Measurements from ENCODE around the gene ZMYM2. TPM values are rescaled to one million over a fixed set of nuclear protein-coding genes. Genes with fewer than 3 reads are reported as not detected.

ZMYM2 gene
- total RNA-seq, 1 experiment from 2014 or later = 91.1 TPM

DNA sequence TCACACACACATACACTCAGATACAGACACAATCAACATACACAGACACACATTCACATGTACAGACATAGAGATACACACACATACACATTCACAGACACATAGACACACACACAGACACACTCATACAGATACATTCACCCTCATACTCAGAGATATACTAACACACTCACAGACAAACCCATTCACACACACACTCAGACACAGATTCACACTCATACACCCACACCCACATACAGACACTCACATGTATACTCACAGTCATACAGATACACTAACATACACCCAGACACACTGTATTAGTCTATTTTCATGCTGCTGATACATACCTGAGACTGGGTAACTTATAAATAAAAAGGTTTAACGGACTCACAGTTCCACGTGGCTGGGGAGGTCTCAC is 171.5 kb downstream of the ZMYM2 start:
- no peak for DNase-seq
- Mint-ChIP-seq H3K4me3 (ENCODE audit: unreplicated experiment) (no peak overlapping the region), H3K36me3 (ENCODE audit: insufficient read depth, unreplicated experiment) (no peaks in the 10 kb centered on the region), H3K27ac (ENCODE audit: unreplicated experiment) (no peak overlapping the region), H3K4me1 (ENCODE audit: low read depth, unreplicated experiment) (no peaks in the 10 kb centered on the region), H3K27me3 (ENCODE audit: insufficient read depth, unreplicated experiment) (no peaks in the 10 kb centered on the region), H3K9me3 (ENCODE audit: unreplicated experiment) (no peaks in the 10 kb centered on the region)
- CTCF ChIA-PET = no interaction called here
- Histone ChIP-seq H3K4me3 (ENCODE audit: low read depth, low read length) (no peak overlapping the region), H3K9me3 (no peaks in the 10 kb centered on the region), H3K4me1 (no peaks in the 10 kb centered on the region), H3K36me3 (ENCODE audit: control insufficient read depth, insufficient read depth, low read length) (no peaks in the 10 kb centered on the region), H3K27me3 (replicated peaks; ENCODE audit: control insufficient read depth, insufficient read depth, low read length) (no peaks in the 10 kb centered on the region)
- intact Hi-C loops (cut with micrococcal nuclease; ENCODE audit: unreplicated experiment) = no loop called here
- TF ChIP-seq, protein P1, sequence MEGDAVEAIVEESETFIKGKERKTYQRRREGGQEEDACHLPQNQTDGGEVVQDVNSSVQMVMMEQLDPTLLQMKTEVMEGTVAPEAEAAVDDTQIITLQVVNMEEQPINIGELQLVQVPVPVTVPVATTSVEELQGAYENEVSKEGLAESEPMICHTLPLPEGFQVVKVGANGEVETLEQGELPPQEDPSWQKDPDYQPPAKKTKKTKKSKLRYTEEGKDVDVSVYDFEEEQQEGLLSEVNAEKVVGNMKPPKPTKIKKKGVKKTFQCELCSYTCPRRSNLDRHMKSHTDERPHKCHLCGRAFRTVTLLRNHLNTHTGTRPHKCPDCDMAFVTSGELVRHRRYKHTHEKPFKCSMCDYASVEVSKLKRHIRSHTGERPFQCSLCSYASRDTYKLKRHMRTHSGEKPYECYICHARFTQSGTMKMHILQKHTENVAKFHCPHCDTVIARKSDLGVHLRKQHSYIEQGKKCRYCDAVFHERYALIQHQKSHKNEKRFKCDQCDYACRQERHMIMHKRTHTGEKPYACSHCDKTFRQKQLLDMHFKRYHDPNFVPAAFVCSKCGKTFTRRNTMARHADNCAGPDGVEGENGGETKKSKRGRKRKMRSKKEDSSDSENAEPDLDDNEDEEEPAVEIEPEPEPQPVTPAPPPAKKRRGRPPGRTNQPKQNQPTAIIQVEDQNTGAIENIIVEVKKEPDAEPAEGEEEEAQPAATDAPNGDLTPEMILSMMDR (IDR thresholded peaks at IDR 0.05; ENCODE audit: insufficient read depth in 1 of 2, low read depth in 1 of 2, low read length in 1 of 2, severe bottlenecking in 1 of 2, unreplicated experiment in 1 of 2) = no peak
- POLR2A ChIA-PET = no interaction called here
- no TSS peak for BruUV-seq (replicated peaks)

- H3K27ac Mint-ChIP-seq (ENCODE audit: unreplicated experiment) = no peak overlapping the region
- no TSS peak for BruUV-seq (replicated peaks)
Measured at GRCh38 chr13:20130652-20131051, 172.1 kb downstream of the ZMYM2 start.

GRCh38 chr13:20131057-20131832 is 172.7 kb downstream of the ZMYM2 start:
- Mint-ChIP-seq H3K4me1 (ENCODE audit: low read depth, unreplicated experiment) (no peaks in the 10 kb centered on the region), H3K27me3 (ENCODE audit: insufficient read depth, unreplicated experiment) (no peaks in the 10 kb centered on the region), H3K9me3 (ENCODE audit: unreplicated experiment) (no peaks in the 10 kb centered on the region), H3K27ac (ENCODE audit: unreplicated experiment) (no peak overlapping the region), H3K4me3 (ENCODE audit: unreplicated experiment) (no peak overlapping the region), H3K36me3 (ENCODE audit: insufficient read depth, unreplicated experiment) (no peaks in the 10 kb centered on the region)
- intact Hi-C loops (cut with micrococcal nuclease; ENCODE audit: unreplicated experiment) = no loop called here
- Histone ChIP-seq H3K9me3 (no peaks in the 10 kb centered on the region), H3K36me3 (ENCODE audit: control insufficient read depth, insufficient read depth, low read length) (no peaks in the 10 kb centered on the region), H3K4me1 (no peaks in the 10 kb centered on the region), H3K27me3 (replicated peaks; ENCODE audit: control insufficient read depth, insufficient read depth, low read length) (no peaks in the 10 kb centered on the region), H3K4me3 (ENCODE audit: low read depth, low read length) (no peak overlapping the region)
- peak in 1 of 2 experiments; percentile 19 for DNase-seq
- ChIA-PET CTCF (interaction anchor here (1.0 kb wide), 1 partner anchor 11 kb away, joined by 4 read pairs; no protein-coding TSS in a partner anchor), POLR2A (no interaction called here)
- TF ChIP-seq, protein P1 (IDR thresholded peaks at IDR 0.05; ENCODE audit: insufficient read depth in 1 of 2, low read depth in 1 of 2, low read length in 1 of 2, severe bottlenecking in 1 of 2, unreplicated experiment in 1 of 2) = no peak
- no TSS peak for BruUV-seq (replicated peaks)

More at GRCh38 chr13:20130652-20131051, 172.1 kb downstream of the ZMYM2 start:
- Mint-ChIP-seq H3K4me3 (ENCODE audit: unreplicated experiment) (no peak overlapping the region), H3K27me3 (ENCODE audit: insufficient read depth, unreplicated experiment) (no peaks in the 10 kb centered on the region), H3K9me3 (ENCODE audit: unreplicated experiment) (no peaks in the 10 kb centered on the region), H3K36me3 (ENCODE audit: insufficient read depth, unreplicated experiment) (no peaks in the 10 kb centered on the region), H3K4me1 (ENCODE audit: low read depth, unreplicated experiment) (no peaks in the 10 kb centered on the region)
- TF ChIP-seq, protein P1 (IDR thresholded peaks at IDR 0.05; ENCODE audit: insufficient read depth in 1 of 2, low read depth in 1 of 2, low read length in 1 of 2, severe bottlenecking in 1 of 2, unreplicated experiment in 1 of 2) = no peak
- H3K27me3 ChIP-seq (replicated peaks; ENCODE audit: control insufficient read depth, insufficient read depth, low read length) = no peaks in the 10 kb centered on the region
- no peaks in the 10 kb centered on the region for H3K4me1 ChIP-seq
- no peak overlapping the region for H3K4me3 ChIP-seq (ENCODE audit: low read depth, low read length)
- H3K9me3 ChIP-seq = no peaks in the 10 kb centered on the region
- no peak for DNase-seq
- POLR2A ChIA-PET = no interaction called here
- no peaks in the 10 kb centered on the region for H3K36me3 ChIP-seq (ENCODE audit: control insufficient read depth, insufficient read depth, low read length)
- intact Hi-C loops (cut with micrococcal nuclease; ENCODE audit: unreplicated experiment) = no loop called here
- CTCF ChIA-PET = interaction anchor here (1.0 kb wide), 1 partner anchor 10 kb away, joined by 4 read pairs; no protein-coding TSS in a partner anchor

Measured in Caco-2 (cell line).